Suprapubic skin (tissue), 4 donors: Measurements from ENCODE around the gene AMOTL2. TPM values are rescaled to one million over a fixed set of nuclear protein-coding genes. Genes with fewer than 3 reads are reported as not detected.

Experiments used
- DNase-seq, 2 donors: peaks; one replicate each; pipeline ENCODE4 v3.0.0-alpha.2; 2019; ENCODE audit warnings: low spot score in 2 of 2
- H3K27ac ChIP-seq: fragments of 200-600 bp; sonication (generic); one replicate; pipeline ENCODE4 v1.5.1; 2019
- H3K27me3 ChIP-seq: fragments of 200-600 bp; sonication (generic); one replicate; pipeline ENCODE4 v1.5.1; 2019
- H3K36me3 ChIP-seq: fragments of 200-600 bp; sonication (generic); one replicate; pipeline ENCODE4 v1.5.1; 2019
- H3K4me1 ChIP-seq: fragments of 200-600 bp; sonication (generic); one replicate; pipeline ENCODE4 v1.5.1; 2019
- H3K4me3 ChIP-seq: fragments of 200-600 bp; sonication (generic); one replicate; pipeline ENCODE4 v1.5.1; 2019; ENCODE audit warnings: mild to moderate bottlenecking
- H3K9me3 ChIP-seq: fragments of 200-600 bp; sonication (generic); one replicate; pipeline ENCODE4 v1.5.1; 2019
- CTCF ChIP-seq, 2 donors: fragments of 200-600 bp in 1 of 2; fragments of 450-650 bp in 1 of 2; sonication (generic) in 1 of 2; IDR thresholded peaks; one replicate each; pipeline ENCODE4 v1.5.1; 2016 to 2019; ENCODE audit warnings: antibody characterized with exemption in 2 of 2, mild to moderate bottlenecking in 1 of 2, moderate library complexity in 1 of 2
- EP300 ChIP-seq: sonication (generic); formaldehyde crosslinking; IDR thresholded peaks from one replicate; pipeline ENCODE4 v1.6.1; 2017; ENCODE audit warnings: antibody characterized with exemption
- POLR2A ChIP-seq, 2 donors: fragments of 450-650 bp; IDR thresholded peaks; one replicate each; pipeline ENCODE4 v1.6.1; 2017; ENCODE audit warnings: antibody characterized with exemption in 2 of 2, mild to moderate bottlenecking in 2 of 2, moderate library complexity in 2 of 2
- POLR2AphosphoS5 ChIP-seq, 3 donors: sonication (generic); formaldehyde crosslinking; IDR thresholded peaks; one replicate each; pipeline ENCODE4 v1.6.1; 2017; ENCODE audit warnings: antibody characterized with exemption in 3 of 3
- WGBS: methylation state at CpG from one replicate; pipeline ENCODE4 v1.1.5; 2018; 5-methylcytosine and 5-hydroxymethylcytosine counted together
- total RNA-seq, 4 donors: library from RNA; depleted of rRNA; stranded (reverse); fragments of >200 nt; gene quantifications; one replicate each; pipeline ENCODE4 v1.1.0, GENCODE V29; 2016

Gene AMOTL2
- total RNA-seq, 4 donors from 2014 or later: 80.4 to 118 (median 95.8) TPM

GRCh38 chr3:134323966-134324962 is 50.0 kb downstream of the AMOTL2 start:
- Histone ChIP-seq H3K36me3 (no peaks in the 10 kb centered on the region), H3K4me1 (peaks cover 35% of the 10 kb centered on the region), H3K4me3 (no peak overlapping the region), H3K27me3 (no peaks in the 10 kb centered on the region), H3K9me3 (no peaks in the 10 kb centered on the region), H3K27ac (no peak overlapping the region)
- 90% methylated on average over 10 of the region's 10 CpGs for WGBS
- peak in 1 of 2 donors; percentile 37 for DNase-seq
- TF ChIP-seq CTCF (IDR thresholded peaks at IDR 0.05): no peak
- no peak for TF ChIP-seq POLR2A (IDR thresholded peaks at IDR 0.05)
- no peak for TF ChIP-seq EP300
- TF ChIP-seq POLR2AphosphoS5 (IDR thresholded peaks at IDR 0.05): no peak

- H3K36me3 ChIP-seq: no peaks in the 10 kb centered on the region
- no peak overlapping the region for H3K4me3 ChIP-seq
- WGBS: 88% methylated on average over 1 of the region's 1 CpG
Measured at GRCh38 chr3:134322286-134322685, 52.0 kb downstream of the AMOTL2 start.

GRCh38 chr3:134320749-134321148 is 53.5 kb downstream of the AMOTL2 start:
- H3K36me3 ChIP-seq: no peaks in the 10 kb centered on the region
- no peak overlapping the region for H3K4me3 ChIP-seq
- WGBS: 69% methylated on average over 6 of the region's 6 CpGs
- no peaks in the 10 kb centered on the region for H3K27me3 ChIP-seq
- no peaks in the 10 kb centered on the region for H3K9me3 ChIP-seq
- DNase-seq: peak; percentile 54 to 73
- peak overlapping the region; percentile 50 for H3K27ac ChIP-seq
- no peak for TF ChIP-seq CTCF (IDR thresholded peaks at IDR 0.05)
- TF ChIP-seq POLR2A (IDR thresholded peaks at IDR 0.05): no peak
- no peak for TF ChIP-seq POLR2AphosphoS5 (IDR thresholded peaks at IDR 0.05)
- TF ChIP-seq EP300: no peak
- peaks cover 18% of the 10 kb centered on the region for H3K4me1 ChIP-seq

More at GRCh38 chr3:134322286-134322685, 52.0 kb downstream of the AMOTL2 start:
- no peak for DNase-seq
- peaks cover 24% of the 10 kb centered on the region for H3K4me1 ChIP-seq
- no peaks in the 10 kb centered on the region for H3K9me3 ChIP-seq
- H3K27me3 ChIP-seq: no peaks in the 10 kb centered on the region
- H3K27ac ChIP-seq: no peak overlapping the region
- TF ChIP-seq POLR2AphosphoS5 (IDR thresholded peaks at IDR 0.05) (no peak), CTCF (IDR thresholded peaks at IDR 0.05) (no peak), EP300 (no peak), POLR2A (IDR thresholded peaks at IDR 0.05) (no peak)

GRCh38 chr3:134319931-134320330 is 54.3 kb downstream of the AMOTL2 start:
- H3K36me3 ChIP-seq: no peaks in the 10 kb centered on the region
- no peak overlapping the region for H3K4me3 ChIP-seq
- 94% methylated on average over 2 of the region's 2 CpGs for WGBS
- no peaks in the 10 kb centered on the region for H3K9me3 ChIP-seq
- H3K4me1 ChIP-seq: peaks cover 23% of the 10 kb centered on the region
- no peak overlapping the region for H3K27ac ChIP-seq
- DNase-seq: no peak
- H3K27me3 ChIP-seq: no peaks in the 10 kb centered on the region
- TF ChIP-seq EP300 (no peak), CTCF (IDR thresholded peaks at IDR 0.05) (no peak), POLR2A (IDR thresholded peaks at IDR 0.05) (no peak), POLR2AphosphoS5 (IDR thresholded peaks at IDR 0.05) (no peak)

- WGBS: 98% methylated on average over 2 of the region's 2 CpGs
- Histone ChIP-seq H3K36me3 (no peaks in the 10 kb centered on the region), H3K27ac (no peak overlapping the region), H3K9me3 (no peaks in the 10 kb centered on the region), H3K4me3 (no peak overlapping the region), H3K27me3 (no peaks in the 10 kb centered on the region), H3K4me1 (peaks cover 40% of the 10 kb centered on the region)
- TF ChIP-seq CTCF (IDR thresholded peaks at IDR 0.05): no peak
- DNase-seq: peak in 1 of 2 donors; percentile 21
Measured at GRCh38 chr3:134318166-134318565, 56.1 kb downstream of the AMOTL2 start.
